Gastroesophageal sphincter (tissue), 3 donors: ENCODE results near the gene PDE11A.

Source experiments
- CTCF ChIP-seq, 4 experiments: fragments of 200-600 bp in 2 of 4; fragments of 450-650 bp in 2 of 4; sonication (generic) in 1 of 4; IDR thresholded peaks; one replicate each; pipeline ENCODE4 v1.5.1; 2017 to 2019; ENCODE audit warnings: antibody characterized with exemption in 4 of 4, mild to moderate bottlenecking in 2 of 4, moderate library complexity in 2 of 4
- EP300 ChIP-seq: sonication (generic); formaldehyde crosslinking; IDR thresholded peaks from one replicate; pipeline ENCODE4 v1.6.1; 2017; ENCODE audit warnings: antibody characterized with exemption, mild to moderate bottlenecking
- POLR2A ChIP-seq, 2 donors: fragments of 450-650 bp; IDR thresholded peaks; one replicate each; pipeline ENCODE4 v1.6.1; 2017; ENCODE audit warnings: antibody characterized with exemption in 2 of 2, mild to moderate bottlenecking in 2 of 2, moderate library complexity in 1 of 2

- TF ChIP-seq CTCF (IDR thresholded peaks at IDR 0.05) (no peak), POLR2A (IDR thresholded peaks at IDR 0.05) (no peak), EP300 (no peak)
Observed at GRCh38 chr2:177658309-177658708, 414.3 kb downstream of the PDE11A start.
